OCI-LY7 (cell line): ENCODE data around the gene PPP1R2B. TPM values are rescaled to one million over a fixed set of nuclear protein-coding genes. Genes with fewer than 3 reads are reported as not detected.

Source experiments
- BruUV-seq: library from RNA; stranded (reverse); fragments of 400-500 nt; replicated peaks from 2 replicates; lab custom pipeline; 2021; lab: Mats Ljungman, UMichigan
- CTCF ChIA-PET: fragments of 300-600 bp; sonication (Branson Sonifier 250); formaldehyde crosslinking; loops from one replicate; lab custom pipeline; 2022; ENCODE audit warnings: antibody characterized with exemption; ENCODE audit not compliant: unreplicated experiment; lab: Charles Lee
- POLR2A ChIA-PET: fragments of 300-600 bp; sonication (Branson Sonifier 250); formaldehyde crosslinking; loops from one replicate; lab custom pipeline; 2022; ENCODE audit warnings: antibody characterized with exemption; lab: Charles Lee
- DNase-seq: peaks from one replicate; pipeline ENCODE4 v3.0.0-alpha.2; 2015; ENCODE audit warnings: low spot score
- H2AFZ ChIP-seq: fragments of 200-600 bp; sonication (generic), shearing (Covaris generic); 2 replicates; pipeline ENCODE4 v1.6.1; 2014; ENCODE audit warnings: mild to moderate bottlenecking, antibody characterized with exemption, low read length, moderate library complexity
- H3K27ac ChIP-seq: fragments of 200-600 bp; sonication (generic); 2 replicates; pipeline ENCODE4 v1.5.1; 2014; ENCODE audit warnings: mixed run types, low read depth, mild to moderate bottlenecking, moderate library complexity, low read length, inconsistent platforms; ENCODE audit not compliant: poor library complexity, severe bottlenecking
- H3K36me3 ChIP-seq: fragments of 200-600 bp; sonication (generic); 2 replicates; pipeline ENCODE4 v1.6.1; 2014; ENCODE audit warnings: mild to moderate bottlenecking, antibody characterized with exemption, low read length, moderate library complexity, mixed read lengths; ENCODE audit not compliant: insufficient read depth
- H3K4me1 ChIP-seq: fragments of 200-600 bp; sonication (generic); 2 replicates; pipeline ENCODE4 v1.5.1; 2014; ENCODE audit warnings: mild to moderate bottlenecking, low read length; ENCODE audit not compliant: insufficient read depth, poor library complexity, severe bottlenecking
- H3K4me2 ChIP-seq: fragments of 200-600 bp; sonication (generic); 2 replicates; pipeline ENCODE4 v1.6.1; 2014; ENCODE audit warnings: mild to moderate bottlenecking, low read length
- H3K4me3 ChIP-seq: fragments of 200-600 bp; sonication (generic); 2 replicates; pipeline ENCODE4 v1.5.1; 2014; ENCODE audit warnings: mild to moderate bottlenecking, low read depth, low read length; ENCODE audit not compliant: poor library complexity, severe bottlenecking
- H3K79me2 ChIP-seq: fragments of 200-600 bp; sonication (generic); 2 replicates; pipeline ENCODE4 v1.6.1; 2016; ENCODE audit warnings: low read depth, mild to moderate bottlenecking, low read length, moderate library complexity, mixed read lengths; ENCODE audit not compliant: insufficient read depth
- H3K9me2 ChIP-seq: fragments of 200-600 bp; sonication (generic); 2 replicates; pipeline ENCODE4 v1.6.1; 2016; ENCODE audit warnings: mild to moderate bottlenecking, low read length, mixed read lengths; ENCODE audit not compliant: insufficient read depth
- H3K9me3 ChIP-seq: fragments of 200-600 bp; sonication (generic); 2 replicates; pipeline ENCODE4 v1.6.1; 2014; ENCODE audit warnings: mild to moderate bottlenecking, mixed run types, low read length, mixed read lengths
- H4K20me1 ChIP-seq: fragments of 200-600 bp; sonication (generic); 2 replicates; pipeline ENCODE4 v1.6.1; 2014; ENCODE audit warnings: mild to moderate bottlenecking, antibody characterized with exemption, low read length, moderate library complexity, mixed read lengths; ENCODE audit not compliant: insufficient read depth
- CTCF ChIP-seq: fragments of 200-600 bp; sonication (generic); conservative IDR thresholded peaks from 2 replicates; pipeline ENCODE4 v1.5.1; 2014; ENCODE audit warnings: mild to moderate bottlenecking, antibody characterized with exemption, low read length, moderate library complexity, mixed read lengths
- EZH2phosphoT487 ChIP-seq: fragments of 200-600 bp; sonication (generic); IDR thresholded peaks from 2 replicates; pipeline ENCODE4 v1.6.1; 2018; ENCODE audit warnings: low read depth, borderline replicate concordance, mild to moderate bottlenecking, mixed run types, antibody characterized with exemption, low read length, moderate library complexity, mixed read lengths
- intact Hi-C: fragments of 100-400 bp; cut with micrococcal nuclease; formaldehyde crosslinking; loops from one replicate; pipeline ENCODE4 v1.10.0; 2022; ENCODE audit not compliant: unreplicated experiment
- total RNA-seq, 2 experiments: library from RNA; depleted of rRNA in 1 of 2; stranded (reverse); fragments of >200 nt in 1 of 2; shearing (Covaris generic) in 1 of 2; gene quantifications; 2 replicates each; pipeline ENCODE4 v1.2.3, GENCODE V29; 2014 to 2022

The PPP1R2B gene
- total RNA-seq, 2 experiments from 2014 or later = not detected

- peak overlapping the region; percentile 70 for H2AFZ ChIP-seq
- TF ChIP-seq EZH2phosphoT487 (no peak), CTCF (no peak)
- intact Hi-C loops = loop anchor here (5.0 to 10.0 kb wide), 3 partner anchors 103 to 875 kb away; no protein-coding TSS in a partner anchor
- no peak overlapping the region for H3K4me3 ChIP-seq
- H3K4me1 ChIP-seq = peaks cover 67% of the 10 kb centered on the region
- peak overlapping the region; percentile 47 for H3K4me2 ChIP-seq
- peak; percentile 64 for DNase-seq
- H3K79me2 ChIP-seq = no peaks in the 10 kb centered on the region
- no peaks in the 10 kb centered on the region for H4K20me1 ChIP-seq
- ChIA-PET POLR2A (interaction anchor here (0.9 kb wide), 2 partner anchors 10 to 11 kb away, joined by 3 read pairs; no protein-coding TSS in a partner anchor), CTCF (no interaction called here)
- H3K9me2 ChIP-seq = no peaks in the 10 kb centered on the region
- peak overlapping the region; percentile 22 for H3K27ac ChIP-seq
- no peaks in the 10 kb centered on the region for H3K9me3 ChIP-seq
- no TSS peak for BruUV-seq
- H3K36me3 ChIP-seq = no peaks in the 10 kb centered on the region
Observed at GRCh38 chr5:156819967-156820581, 30.0 kb upstream of the PPP1R2B start.

DNA sequence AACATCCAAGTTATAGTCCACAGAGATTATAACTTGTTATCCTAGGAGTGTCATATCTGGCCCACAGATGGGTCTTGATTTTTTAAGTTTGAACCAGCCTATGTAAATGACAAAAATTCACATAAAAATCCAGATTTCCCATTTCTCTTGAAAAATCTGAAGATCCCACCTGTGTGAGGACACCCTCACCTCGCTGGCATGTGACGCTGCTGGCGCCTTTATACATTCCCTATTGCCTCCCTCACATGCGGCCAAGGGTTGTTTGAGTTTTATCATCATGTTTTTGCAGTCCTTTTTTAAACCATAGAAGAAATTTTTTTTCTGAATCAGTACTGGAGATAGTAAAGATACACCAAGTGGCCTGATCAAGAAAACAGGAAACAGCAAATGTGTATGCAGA, 25.9 kb upstream of the PPP1R2B start:
- intact Hi-C loops = loop anchor here (5.0 to 10.0 kb wide), 2 partner anchors 152 to 879 kb away; no protein-coding TSS in a partner anchor
- Histone ChIP-seq H3K36me3 (peaks cover 11% of the 10 kb centered on the region; the same call in 1 of the 2 replicates), H3K9me2 (no peaks in the 10 kb centered on the region), H3K9me3 (peaks cover 20% of the 10 kb centered on the region; the same call in 1 of the 2 replicates), H3K79me2 (peaks cover 14% of the 10 kb centered on the region; the same call in 1 of the 2 replicates), H3K4me2 (peak overlapping the region; percentile 73), H4K20me1 (no peaks in the 10 kb centered on the region), H3K27ac (peak overlapping the region; percentile 77), H2AFZ (peak overlapping the region; percentile 67), H3K4me1 (peaks cover 89% of the 10 kb centered on the region), H3K4me3 (no peak overlapping the region)
- ChIA-PET CTCF (interaction anchor here (0.5 kb wide), 1 partner anchor 318 kb away, joined by 4 read pairs; the partner anchor contains the start of gene MED7), POLR2A (interaction anchor here (0.6 to 1.6 kb wide), 11 partner anchors 19 to 492 kb away, joined by 3 to 7 read pairs (median 4); no protein-coding TSS in a partner anchor)
- no peak for DNase-seq
- no peak for TF ChIP-seq EZH2phosphoT487
- no TSS peak for BruUV-seq

DNA sequence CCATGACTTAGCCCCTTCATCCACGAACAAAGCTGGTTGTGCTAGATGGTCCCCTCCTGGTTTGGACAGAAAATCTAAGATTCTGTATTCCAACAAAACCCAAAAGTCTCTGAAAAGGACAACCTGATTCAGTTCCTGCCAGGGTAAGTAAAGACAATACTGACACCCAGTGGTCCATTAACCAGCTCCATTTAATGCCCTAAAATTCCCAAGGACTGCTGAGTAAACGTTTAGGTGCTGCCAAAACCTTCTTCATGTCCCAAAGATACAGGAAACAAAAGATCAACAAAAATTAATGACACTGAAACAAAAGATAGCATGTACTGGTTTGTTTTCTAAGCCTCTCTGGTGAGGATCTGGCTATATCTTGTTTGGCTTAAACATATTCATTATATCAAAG, 25.3 kb upstream of the PPP1R2B start:
- H3K36me3 ChIP-seq = peaks cover 11% of the 10 kb centered on the region; the same call in 1 of the 2 replicates
- H3K27ac ChIP-seq = peak overlapping the region; percentile 77
- peaks cover 89% of the 10 kb centered on the region for H3K4me1 ChIP-seq
- H4K20me1 ChIP-seq = no peaks in the 10 kb centered on the region
- peaks cover 14% of the 10 kb centered on the region; the same call in 1 of the 2 replicates for H3K79me2 ChIP-seq
- intact Hi-C loops = loop anchor here (5.0 to 10.0 kb wide), 4 partner anchors 152 to 880 kb away; no protein-coding TSS in a partner anchor
- H2AFZ ChIP-seq = peak overlapping the region; percentile 67
- BruUV-seq = no TSS peak
- H3K9me2 ChIP-seq = no peaks in the 10 kb centered on the region
- H3K4me3 ChIP-seq = peak overlapping the region; percentile 48
- peak; percentile 67 for DNase-seq
- ChIA-PET POLR2A (interaction anchor here (0.6 to 1.6 kb wide), 9 partner anchors 44 to 309 kb away, joined by 3 to 7 read pairs (median 4); no protein-coding TSS in a partner anchor), CTCF (interaction anchor here (0.5 to 0.6 kb wide), 2 partner anchors 19 to 318 kb away, joined by 3 to 4 read pairs; partner anchors contain the start of gene MED7)
- TF ChIP-seq EZH2phosphoT487 = no peak
- peak; percentile 83 for TF ChIP-seq CTCF
- H3K9me3 ChIP-seq = peaks cover 21% of the 10 kb centered on the region; the same call in 1 of the 2 replicates
- H3K4me2 ChIP-seq = peak overlapping the region; percentile 73
